GM08714 (cell line): ENCODE measurements around the gene SART3.

ENCODE experiments used
- H3K4me3 ChIP-seq: fragments of 200-500 bp; sonication (Bioruptor generic); 2 replicates; pipeline ENCODE4 v1.5.1; 2014; ENCODE audit warnings: mild to moderate bottlenecking, low read length, inconsistent platforms
- ZNF274 ChIP-seq: IDR thresholded peaks from 2 replicates; pipeline ENCODE4 v1.6.1; 2012; ENCODE audit warnings: mild to moderate bottlenecking, low read depth, low read length

Gene SART3

GRCh38 chr12:108547686-108548085, 13.3 kb downstream of the SART3 start:
- no peak for TF ChIP-seq ZNF274
- H3K4me3 ChIP-seq = no peak overlapping the region

DNA sequence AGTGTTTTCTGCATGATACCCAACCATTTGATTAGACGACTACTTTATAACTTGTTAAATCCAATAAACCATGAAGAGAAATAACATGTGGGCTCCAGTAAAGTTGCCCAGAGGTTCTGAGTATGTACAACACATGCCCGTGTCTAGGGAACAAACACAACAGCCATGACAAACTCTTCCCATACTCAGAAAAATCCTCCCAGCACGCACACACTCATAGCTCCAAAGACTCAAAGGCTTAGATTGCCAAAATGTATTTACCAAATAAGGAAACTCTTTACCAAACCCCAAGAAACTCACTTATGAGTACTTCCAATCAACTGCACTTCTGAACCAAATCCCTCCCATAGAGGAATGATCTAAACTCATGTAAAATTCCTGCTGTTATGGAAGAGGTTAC, 17.3 kb downstream of the SART3 start:
- no peak overlapping the region for H3K4me3 ChIP-seq
- no peak for TF ChIP-seq ZNF274

DNA sequence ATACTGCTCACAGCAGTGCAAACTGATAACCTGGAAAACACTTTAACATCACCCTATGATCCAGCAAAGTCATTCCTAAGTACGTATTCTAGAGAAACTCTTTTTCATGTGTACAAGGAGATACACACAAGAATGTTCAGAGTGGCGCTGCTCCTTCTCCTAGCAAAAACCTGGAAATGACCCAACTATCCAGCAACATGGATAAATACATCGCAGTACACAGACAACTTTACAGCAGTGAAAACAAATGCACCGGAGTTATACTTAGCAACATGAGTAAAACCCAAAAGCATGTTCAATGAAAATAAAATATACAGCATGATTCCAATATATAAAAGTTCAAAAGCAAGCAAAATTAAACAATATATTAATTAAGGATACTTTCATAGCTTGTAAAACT, 18.7 kb downstream of the SART3 start:
- no peak for TF ChIP-seq ZNF274

DNA sequence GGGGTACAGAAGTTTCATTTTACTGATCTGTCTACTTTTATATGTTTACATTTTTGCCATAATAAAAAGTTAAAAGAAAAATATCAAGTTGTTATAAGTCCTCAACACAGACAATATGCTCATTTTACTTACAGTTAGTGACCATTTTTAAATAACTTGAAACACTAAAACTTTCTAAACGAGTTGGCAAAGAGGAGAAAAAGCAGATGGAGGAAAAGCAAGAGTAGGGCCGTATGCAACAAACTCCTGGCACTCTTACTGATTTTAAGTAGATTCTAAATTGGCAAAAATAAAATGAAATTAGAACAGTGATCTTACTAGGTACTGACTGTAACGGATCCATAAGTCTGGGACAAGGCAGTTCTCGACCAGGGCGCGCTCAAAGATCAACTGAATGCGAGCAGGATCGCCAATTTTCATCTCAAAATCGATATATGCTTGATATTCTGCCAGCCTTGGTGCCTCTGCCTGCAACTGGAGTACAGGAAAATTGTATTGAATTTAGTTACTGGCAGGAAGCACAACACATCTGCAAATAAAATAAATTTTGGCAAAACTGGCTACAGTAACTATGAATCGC, 22.3 kb downstream of the SART3 start:
- H3K4me3 ChIP-seq = no peak overlapping the region
- TF ChIP-seq ZNF274 = no peak

More for the DNA sequence above, 18.7 kb downstream of the SART3 start:
- H3K4me3 ChIP-seq = no peak overlapping the region

DNA sequence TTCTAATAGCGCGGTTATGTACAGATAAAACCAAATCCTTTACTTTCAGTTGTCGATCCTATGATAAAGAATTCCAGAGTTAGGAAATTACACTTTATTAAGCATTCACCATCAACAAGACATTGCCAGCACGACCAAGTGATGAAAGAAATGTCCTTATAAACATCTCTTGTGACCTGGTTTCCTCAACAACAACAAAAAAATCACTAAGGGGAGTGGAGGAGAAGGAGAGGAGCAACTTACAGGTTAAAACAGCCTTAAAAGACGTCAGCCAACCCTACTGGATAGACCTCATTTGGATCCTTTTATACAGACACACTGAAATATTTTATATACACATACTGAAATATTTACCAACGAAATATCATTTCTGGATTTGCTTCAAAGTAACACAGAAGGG, 22.8 kb downstream of the SART3 start:
- H3K4me3 ChIP-seq = no peak overlapping the region
- TF ChIP-seq ZNF274 = no peak

- TF ChIP-seq ZNF274 = no peak
- H3K4me3 ChIP-seq = no peak overlapping the region
Observed at GRCh38 chr12:108531929-108532848, 28.8 kb downstream of the SART3 start.

DNA sequence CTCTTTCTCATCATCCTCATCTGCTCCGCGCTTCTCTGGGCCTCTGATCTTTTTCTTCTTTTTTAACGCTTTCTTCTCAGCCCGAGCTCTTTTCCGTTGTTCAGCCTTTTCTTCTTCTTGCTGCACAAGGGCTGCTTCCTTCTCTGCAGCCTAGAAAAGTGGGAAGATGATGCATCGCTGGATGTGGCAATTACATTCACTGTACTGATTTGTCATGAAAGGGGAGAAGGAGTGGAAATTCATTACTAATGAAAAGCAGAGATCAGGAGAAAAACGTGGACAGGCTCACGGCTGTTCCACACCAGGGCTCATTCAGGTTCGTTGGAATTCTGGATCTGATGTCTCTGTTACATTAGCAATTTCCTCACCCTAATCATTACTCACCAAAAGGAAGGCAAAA, 30.8 kb downstream of the SART3 start:
- TF ChIP-seq ZNF274 = no peak
- no peak overlapping the region for H3K4me3 ChIP-seq

GRCh38 chr12:108527166-108527496, 33.8 kb downstream of the SART3 start:
- H3K4me3 ChIP-seq = no peak overlapping the region
- TF ChIP-seq ZNF274 = no peak

GRCh38 chr12:108526482-108527165, 34.3 kb downstream of the SART3 start:
- H3K4me3 ChIP-seq = no peak overlapping the region
- TF ChIP-seq ZNF274 = no peak

DNA sequence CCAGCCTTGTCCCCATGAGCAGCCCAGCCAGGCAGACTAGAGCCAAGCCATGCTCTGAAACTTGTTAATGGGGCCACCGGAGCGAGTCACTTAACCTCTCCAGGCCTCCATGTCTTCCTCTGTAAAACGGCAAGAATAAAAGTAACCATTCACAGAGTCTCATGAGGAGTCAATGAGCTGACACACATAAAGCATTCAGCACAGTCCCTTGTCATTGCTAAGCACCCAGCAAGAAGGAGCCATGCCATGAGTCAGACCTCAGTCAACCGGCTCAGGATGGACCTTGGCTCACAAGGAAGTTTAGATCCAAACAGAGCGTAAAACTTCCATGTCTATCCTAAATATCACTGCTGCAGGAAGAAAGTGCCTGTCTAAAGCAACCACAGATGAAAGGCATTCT, 35.3 kb downstream of the SART3 start:
- no peak overlapping the region for H3K4me3 ChIP-seq
- TF ChIP-seq ZNF274 = no peak

GRCh38 chr12:108523365-108523764, 37.6 kb downstream of the SART3 start:
- no peak for TF ChIP-seq ZNF274
- H3K4me3 ChIP-seq = no peak overlapping the region

DNA sequence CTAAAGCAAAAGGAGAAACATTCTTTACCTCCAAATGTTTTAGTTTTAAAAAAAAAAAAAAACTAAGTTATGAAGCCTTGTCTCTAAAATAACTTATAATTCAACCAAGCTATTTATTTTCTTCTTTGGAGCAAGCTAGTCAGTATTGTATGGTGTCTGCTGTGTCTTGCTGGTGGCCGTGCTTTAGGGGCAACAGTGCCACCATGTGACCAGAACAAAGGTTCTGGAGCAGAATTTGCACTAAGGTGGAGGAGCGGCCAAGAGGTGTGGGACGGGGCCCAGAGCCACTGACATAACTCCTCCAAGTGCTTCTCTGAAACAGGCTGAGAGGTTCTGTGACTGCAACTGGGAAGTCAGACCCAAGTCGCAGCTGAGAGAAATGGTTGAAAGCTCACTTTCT, 41.4 kb downstream of the SART3 start:
- H3K4me3 ChIP-seq = no peak overlapping the region
- TF ChIP-seq ZNF274 = no peak

- H3K4me3 ChIP-seq = no peak overlapping the region
- TF ChIP-seq ZNF274 = no peak
Observed at GRCh38 chr12:108518716-108519496, 42.1 kb downstream of the SART3 start.

GRCh38 chr12:108518101-108518715, 42.8 kb downstream of the SART3 start:
- no peak for TF ChIP-seq ZNF274
- H3K4me3 ChIP-seq = no peak overlapping the region
